Activated CD8-positive, alpha-beta memory T cell treated with anti-CD3 and anti-CD28 coated beads, Interleukin-2, amount 10 ng/mL, durations not matched to agents 7 days and 5 days (primary cell): ENCODE data around the gene ATXN1. TPM values are rescaled to one million over a fixed set of nuclear protein-coding genes. Genes with fewer than 3 reads are reported as not detected.

Source experiments
- ATAC-seq: fragments of 150-1000 bp; cut with Tn5 transposase; one replicate; pipeline ENCODE4 v1.10.0; 2021; ENCODE audit warnings: moderate library complexity
- CTCF ChIA-PET: fragments of 350-600 bp; sonication (Branson Sonifier 250); formaldehyde crosslinking; loops from one replicate; lab custom pipeline; 2021; ENCODE audit warnings: antibody characterized with exemption; lab: Charles Lee
- DNase-seq: peaks from one replicate; pipeline ENCODE4 v3.0.0-alpha.2; 2020
- H3K27ac Mint-ChIP-seq: one replicate; pipeline ENCODE4 v1.8.0; 2021; ENCODE audit warnings: mild to moderate bottlenecking, mixed read lengths
- H3K27me3 Mint-ChIP-seq: one replicate; pipeline ENCODE4 v1.8.0; 2021; ENCODE audit warnings: mixed read lengths
- H3K36me3 Mint-ChIP-seq: one replicate; pipeline ENCODE4 v1.8.0; 2021; ENCODE audit warnings: mild to moderate bottlenecking, mixed read lengths
- H3K4me1 Mint-ChIP-seq: one replicate; pipeline ENCODE4 v1.8.0; 2021; ENCODE audit warnings: mixed read lengths
- H3K4me3 Mint-ChIP-seq: one replicate; pipeline ENCODE4 v1.8.0; 2021; ENCODE audit warnings: mild to moderate bottlenecking, moderate library complexity, mixed read lengths
- H3K9me3 Mint-ChIP-seq: one replicate; pipeline ENCODE4 v1.8.0; 2022; ENCODE audit warnings: low read depth, mixed read lengths
- total RNA-seq, 2 experiments: library from RNA; stranded (reverse); gene quantifications; one replicate each; pipeline ENCODE4 v1.2.3, GENCODE V29; 2021

The ATXN1 gene
- total RNA-seq, 2 experiments from 2014 or later = 84.6 to 117 TPM

- H3K27ac Mint-ChIP-seq = peak overlapping the region; percentile 99
- peaks cover 9% of the 10 kb centered on the region for H3K36me3 Mint-ChIP-seq
- no peak for ATAC-seq
- H3K4me1 Mint-ChIP-seq = peaks cover 59% of the 10 kb centered on the region
- DNase-seq = no peak
- CTCF ChIA-PET = interaction anchor here (0.7 to 5.8 kb wide), 33 partner anchors 8 to 558 kb away, joined by 3 to 60 read pairs (median 6); no protein-coding TSS in a partner anchor
- peak overlapping the region; percentile 100 for H3K4me3 Mint-ChIP-seq
- H3K27me3 Mint-ChIP-seq = no peaks in the 10 kb centered on the region
- H3K9me3 Mint-ChIP-seq = no peaks in the 10 kb centered on the region
Observed at GRCh38 chr6:16764188-16764950, 3.1 kb upstream of the ATXN1 start.

- H3K27ac Mint-ChIP-seq = peak overlapping the region; percentile 99
- CTCF ChIA-PET = interaction anchor here (0.6 to 5.8 kb wide), 48 partner anchors 10 to 557 kb away, joined by 3 to 60 read pairs (median 6); no protein-coding TSS in a partner anchor
- H3K9me3 Mint-ChIP-seq = no peaks in the 10 kb centered on the region
- peaks cover 13% of the 10 kb centered on the region for H3K36me3 Mint-ChIP-seq
- peak overlapping the region; percentile 100 for H3K4me3 Mint-ChIP-seq
- H3K27me3 Mint-ChIP-seq = no peaks in the 10 kb centered on the region
- ATAC-seq (peak; percentile 24), DNase-seq (peak; percentile 79)
- peaks cover 57% of the 10 kb centered on the region for H3K4me1 Mint-ChIP-seq
Observed at GRCh38 chr6:16762550-16763477, 1.6 kb upstream of the ATXN1 start.

GRCh38 chr6:16762268-16762549 lies 949 bp upstream of the ATXN1 start:
- Mint-ChIP-seq H3K4me1 (peaks cover 58% of the 10 kb centered on the region), H3K27me3 (no peaks in the 10 kb centered on the region), H3K27ac (peak overlapping the region; percentile 99), H3K36me3 (peaks cover 14% of the 10 kb centered on the region), H3K9me3 (no peaks in the 10 kb centered on the region), H3K4me3 (peak overlapping the region; percentile 100)
- CTCF ChIA-PET = interaction anchor here (0.7 to 5.8 kb wide), 39 partner anchors 10 to 443 kb away, joined by 3 to 60 read pairs (median 5); no protein-coding TSS in a partner anchor
- DNase-seq (no peak), ATAC-seq (peak; percentile 3)

DNA sequence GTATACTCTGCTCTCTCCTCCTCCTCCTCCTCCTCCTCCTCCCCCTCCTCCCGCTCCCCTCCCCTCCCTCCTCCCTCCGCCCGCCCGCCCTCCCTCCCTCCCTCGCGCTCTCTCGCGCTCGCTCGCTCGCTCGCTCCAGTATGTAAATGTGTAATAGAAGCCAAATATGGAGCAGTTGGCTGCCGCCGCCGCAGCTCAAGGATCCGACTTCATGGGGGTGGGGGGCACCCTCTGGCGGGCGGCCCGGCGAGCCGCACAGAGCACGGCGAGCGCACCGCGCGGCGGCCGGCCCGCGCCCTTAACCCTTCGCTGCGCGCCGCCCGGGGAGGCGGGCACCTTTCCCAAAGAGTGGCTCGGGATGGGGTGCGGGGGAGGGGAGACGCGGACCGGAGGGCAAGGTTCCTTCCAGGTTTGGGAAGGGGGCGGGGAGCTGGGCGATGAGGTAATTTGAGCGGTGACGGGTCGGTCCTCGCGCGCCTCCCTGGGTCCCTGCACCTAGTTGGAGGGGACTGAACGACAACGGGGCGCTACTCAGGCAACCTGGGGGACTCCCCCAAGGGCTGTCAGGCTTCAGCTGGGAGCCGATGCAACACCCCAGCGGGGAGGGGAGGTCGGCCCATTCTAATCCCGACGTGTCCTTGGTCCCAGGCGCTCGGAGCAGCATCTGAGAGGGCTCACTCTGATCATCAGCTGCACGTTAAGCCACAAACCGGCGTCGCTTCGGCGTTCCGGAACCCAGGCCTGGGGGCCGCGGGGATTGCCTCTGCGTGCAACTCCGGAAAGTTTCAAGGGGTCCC lies 409 bp upstream of the ATXN1 start:
- H3K4me3 Mint-ChIP-seq = peak overlapping the region; percentile 100
- H3K4me1 Mint-ChIP-seq = peaks cover 59% of the 10 kb centered on the region
- peaks cover 14% of the 10 kb centered on the region for H3K36me3 Mint-ChIP-seq
- CTCF ChIA-PET = interaction anchor here (0.7 to 5.8 kb wide), 41 partner anchors 11 to 442 kb away, joined by 3 to 60 read pairs (median 5); no protein-coding TSS in a partner anchor
- DNase-seq = peak; percentile 95
- no peaks in the 10 kb centered on the region for H3K27me3 Mint-ChIP-seq
- H3K27ac Mint-ChIP-seq = peak overlapping the region; percentile 99
- H3K9me3 Mint-ChIP-seq = no peaks in the 10 kb centered on the region
- peak; percentile 68 for ATAC-seq

GRCh38 chr6:16759646-16760515 lies 1.4 kb downstream of the ATXN1 start:
- H3K4me1 Mint-ChIP-seq = peaks cover 58% of the 10 kb centered on the region
- DNase-seq = peak; percentile 85
- H3K27me3 Mint-ChIP-seq = no peaks in the 10 kb centered on the region
- CTCF ChIA-PET = interaction anchor here (0.8 to 3.5 kb wide), 11 partner anchors 11 to 322 kb away, joined by 3 to 17 read pairs (median 6); no protein-coding TSS in a partner anchor
- peak overlapping the region; percentile 100 for H3K4me3 Mint-ChIP-seq
- ATAC-seq = peak; percentile 41
- peak overlapping the region; percentile 95 for H3K27ac Mint-ChIP-seq
- H3K36me3 Mint-ChIP-seq = peaks cover 18% of the 10 kb centered on the region
- H3K9me3 Mint-ChIP-seq = no peaks in the 10 kb centered on the region

DNA sequence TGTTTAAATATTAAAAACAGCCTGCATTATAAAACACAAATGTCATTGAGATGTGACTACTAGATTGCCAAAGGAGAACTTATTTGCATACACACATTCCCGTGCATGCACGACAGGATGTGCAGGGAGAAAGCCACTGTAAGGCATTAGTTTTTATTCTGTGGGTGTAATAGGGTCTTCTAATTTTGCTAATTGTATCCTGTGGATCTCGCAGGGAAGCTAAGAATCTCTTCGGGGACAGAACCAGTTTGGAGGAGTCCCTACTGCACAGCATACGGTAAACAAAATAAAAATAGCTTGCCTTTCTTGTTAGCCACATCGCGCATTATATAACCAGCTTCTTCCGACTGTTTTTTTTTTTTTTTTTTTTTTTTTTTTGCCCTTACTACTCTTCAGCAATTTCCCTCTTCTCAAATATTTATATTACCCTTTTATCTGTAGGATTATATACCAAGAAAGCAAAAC lies 2.0 kb downstream of the ATXN1 start:
- H3K27me3 Mint-ChIP-seq = no peaks in the 10 kb centered on the region
- H3K4me1 Mint-ChIP-seq = peaks cover 58% of the 10 kb centered on the region
- CTCF ChIA-PET = interaction anchor here (0.6 to 3.5 kb wide), 14 partner anchors 12 to 427 kb away, joined by 3 to 17 read pairs (median 4); no protein-coding TSS in a partner anchor
- H3K9me3 Mint-ChIP-seq = no peaks in the 10 kb centered on the region
- H3K4me3 Mint-ChIP-seq = peak overlapping the region; percentile 100
- DNase-seq (no peak), ATAC-seq (no peak)
- peak overlapping the region; percentile 95 for H3K27ac Mint-ChIP-seq
- H3K36me3 Mint-ChIP-seq = peaks cover 23% of the 10 kb centered on the region

- ATAC-seq (no peak), DNase-seq (no peak)
- CTCF ChIA-PET = interaction anchor here (0.7 to 3.5 kb wide), 12 partner anchors 11 to 426 kb away, joined by 3 to 17 read pairs (median 4); no protein-coding TSS in a partner anchor
- Mint-ChIP-seq H3K9me3 (no peaks in the 10 kb centered on the region), H3K27me3 (no peaks in the 10 kb centered on the region), H3K27ac (no peak overlapping the region), H3K4me1 (peaks cover 54% of the 10 kb centered on the region), H3K36me3 (peaks cover 26% of the 10 kb centered on the region), H3K4me3 (peak overlapping the region; percentile 100)
Observed at GRCh38 chr6:16758163-16758975, 2.9 kb downstream of the ATXN1 start.

DNA sequence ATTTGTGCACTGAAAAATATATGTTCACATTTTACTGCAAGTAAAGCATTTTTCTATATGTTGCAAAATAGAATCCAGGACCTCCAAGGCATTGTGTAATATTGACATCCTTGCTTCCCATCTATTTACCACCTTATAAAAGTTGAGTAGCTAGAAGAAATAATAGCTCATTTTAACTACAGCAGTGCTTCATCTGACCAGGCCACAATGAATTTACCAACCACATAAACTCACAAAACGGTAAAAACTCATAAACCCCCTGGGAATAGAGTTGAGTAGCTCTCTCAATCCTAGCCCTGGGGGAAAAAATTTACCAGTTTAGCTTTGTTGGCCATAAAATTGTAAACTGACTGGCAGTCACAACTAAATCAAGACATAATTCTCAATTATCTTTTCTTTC lies 3.9 kb downstream of the ATXN1 start:
- Mint-ChIP-seq H3K36me3 (peaks cover 35% of the 10 kb centered on the region), H3K4me1 (peaks cover 62% of the 10 kb centered on the region), H3K4me3 (peak overlapping the region; percentile 11), H3K27me3 (no peaks in the 10 kb centered on the region), H3K27ac (no peak overlapping the region), H3K9me3 (no peaks in the 10 kb centered on the region)
- DNase-seq (no peak), ATAC-seq (no peak)
- CTCF ChIA-PET = interaction anchor here (0.8 to 3.5 kb wide), 5 partner anchors 17 to 243 kb away, joined by 3 to 17 read pairs (median 11); no protein-coding TSS in a partner anchor

DNA sequence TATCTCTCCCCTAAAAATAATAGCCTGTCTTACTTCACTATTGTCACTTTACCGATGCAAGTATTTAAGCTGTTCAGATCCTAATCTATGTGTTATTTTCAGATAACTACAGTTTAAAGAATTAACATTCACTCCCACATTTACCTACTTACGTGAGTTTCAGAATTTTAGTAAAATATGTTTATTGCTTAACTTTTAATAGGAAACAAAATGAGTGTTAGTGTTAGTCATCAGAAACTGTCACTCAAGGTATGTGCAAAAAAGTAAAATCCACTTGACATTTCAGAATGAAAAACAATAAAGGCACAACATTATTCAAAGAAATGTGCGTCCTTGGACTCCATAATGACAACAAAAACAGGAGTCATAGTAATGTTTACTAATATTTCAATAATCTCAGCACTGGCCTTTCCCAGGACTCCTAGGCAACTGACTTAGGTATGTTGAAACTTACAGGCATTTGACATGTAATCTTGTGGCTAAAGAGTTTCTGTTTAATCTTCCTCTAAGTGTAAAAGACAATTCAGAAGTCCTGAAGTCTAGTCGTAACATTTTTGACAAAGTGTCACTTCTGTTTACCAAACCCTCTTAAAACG lies 4.5 kb downstream of the ATXN1 start:
- CTCF ChIA-PET = interaction anchor here (1.4 to 3.5 kb wide), 4 partner anchors 16 to 58 kb away, joined by 3 to 17 read pairs (median 14); no protein-coding TSS in a partner anchor
- DNase-seq (no peak), ATAC-seq (no peak)
- peak overlapping the region; percentile 54 for H3K27ac Mint-ChIP-seq
- H3K27me3 Mint-ChIP-seq = no peaks in the 10 kb centered on the region
- no peaks in the 10 kb centered on the region for H3K9me3 Mint-ChIP-seq
- H3K4me1 Mint-ChIP-seq = peaks cover 65% of the 10 kb centered on the region
- H3K36me3 Mint-ChIP-seq = peaks cover 38% of the 10 kb centered on the region
- peak overlapping the region; percentile 11 for H3K4me3 Mint-ChIP-seq

DNA sequence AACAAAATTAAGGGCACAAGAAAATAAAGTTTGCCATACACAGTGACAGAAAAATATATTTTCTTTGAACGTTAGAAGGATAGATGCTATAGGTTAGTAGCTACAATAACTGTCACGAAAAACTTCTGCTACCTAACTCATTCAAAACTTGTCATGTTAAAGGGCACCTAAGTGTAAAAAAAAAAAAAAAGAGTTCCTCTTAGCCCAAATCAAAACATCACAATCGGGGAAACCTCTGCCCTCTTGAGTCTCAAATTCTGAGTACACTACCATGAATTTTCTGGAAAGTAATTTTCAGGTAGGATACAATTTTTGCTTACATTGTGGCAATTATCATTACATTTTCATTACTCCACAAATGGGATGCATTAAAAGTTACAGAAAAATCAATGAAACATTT lies 5.7 kb downstream of the ATXN1 start:
- peaks cover 72% of the 10 kb centered on the region for H3K4me1 Mint-ChIP-seq
- CTCF ChIA-PET = no interaction called here
- DNase-seq (no peak), ATAC-seq (no peak)
- H3K36me3 Mint-ChIP-seq = peaks cover 48% of the 10 kb centered on the region
- H3K9me3 Mint-ChIP-seq = no peaks in the 10 kb centered on the region
- no peaks in the 10 kb centered on the region for H3K27me3 Mint-ChIP-seq
- H3K27ac Mint-ChIP-seq = no peak overlapping the region
- H3K4me3 Mint-ChIP-seq = no peak overlapping the region

DNA sequence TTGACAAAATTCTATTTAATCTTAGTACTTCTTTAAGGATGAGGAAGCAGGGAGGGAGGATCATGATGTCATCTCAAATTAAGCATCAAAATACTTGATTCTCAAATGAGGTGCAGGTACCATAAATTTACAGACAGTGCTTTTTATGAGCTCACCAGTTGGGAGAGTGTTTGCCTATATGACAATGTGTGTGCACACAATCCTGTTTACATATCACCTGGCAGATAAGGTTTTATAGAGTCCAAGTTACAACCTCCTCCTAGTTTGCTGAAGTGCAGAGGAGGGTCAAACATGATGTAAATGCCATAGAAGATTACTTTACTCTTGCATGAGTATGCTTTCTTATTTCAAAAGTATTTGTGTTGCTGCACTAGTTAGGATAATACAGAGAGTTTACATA lies 6.4 kb downstream of the ATXN1 start:
- ATAC-seq (no peak), DNase-seq (no peak)
- Mint-ChIP-seq H3K27me3 (no peaks in the 10 kb centered on the region), H3K36me3 (peaks cover 52% of the 10 kb centered on the region), H3K4me1 (peaks cover 75% of the 10 kb centered on the region), H3K27ac (no peak overlapping the region), H3K9me3 (no peaks in the 10 kb centered on the region), H3K4me3 (no peak overlapping the region)
- CTCF ChIA-PET = no interaction called here
